Activated gamma-delta T cell (primary cell): ENCODE results near the gene TIMM9.
A peak's percentile ranks its signal among the peaks of the same experiment; 100 is the strongest.
"Not testable (repeated sequence)": the region's sequence is repeated elsewhere in the genome, so short reads cannot be mapped to it uniquely, and the experiment has no call there.

Source experiments
- DNase-seq: peaks from one replicate; lab custom pipeline; 2025; lab: John Stamatoyannopoulos, UW

The TIMM9 gene

DNA sequence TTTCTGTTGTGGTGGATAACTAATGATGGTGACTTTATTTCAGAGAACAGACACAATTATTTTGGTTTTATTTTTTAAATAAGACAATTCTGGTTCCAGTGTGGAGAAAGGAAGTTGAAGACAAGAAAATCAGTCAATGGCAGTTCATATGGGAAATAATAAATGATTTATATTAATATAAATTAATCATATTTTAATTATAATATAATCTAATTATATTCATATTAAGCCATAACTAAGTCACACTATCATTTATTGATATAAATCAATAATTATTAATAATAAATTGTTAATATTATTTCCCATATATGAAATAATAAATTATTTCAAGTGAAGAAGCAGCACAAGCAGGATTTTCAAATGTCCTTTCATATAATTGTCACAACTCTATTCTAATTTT, 28.8 kb downstream of the TIMM9 start:
- DNase-seq: no peak

- no peak for DNase-seq
Observed at GRCh38 chr14:58397156-58397555, 30.2 kb downstream of the TIMM9 start.

DNA sequence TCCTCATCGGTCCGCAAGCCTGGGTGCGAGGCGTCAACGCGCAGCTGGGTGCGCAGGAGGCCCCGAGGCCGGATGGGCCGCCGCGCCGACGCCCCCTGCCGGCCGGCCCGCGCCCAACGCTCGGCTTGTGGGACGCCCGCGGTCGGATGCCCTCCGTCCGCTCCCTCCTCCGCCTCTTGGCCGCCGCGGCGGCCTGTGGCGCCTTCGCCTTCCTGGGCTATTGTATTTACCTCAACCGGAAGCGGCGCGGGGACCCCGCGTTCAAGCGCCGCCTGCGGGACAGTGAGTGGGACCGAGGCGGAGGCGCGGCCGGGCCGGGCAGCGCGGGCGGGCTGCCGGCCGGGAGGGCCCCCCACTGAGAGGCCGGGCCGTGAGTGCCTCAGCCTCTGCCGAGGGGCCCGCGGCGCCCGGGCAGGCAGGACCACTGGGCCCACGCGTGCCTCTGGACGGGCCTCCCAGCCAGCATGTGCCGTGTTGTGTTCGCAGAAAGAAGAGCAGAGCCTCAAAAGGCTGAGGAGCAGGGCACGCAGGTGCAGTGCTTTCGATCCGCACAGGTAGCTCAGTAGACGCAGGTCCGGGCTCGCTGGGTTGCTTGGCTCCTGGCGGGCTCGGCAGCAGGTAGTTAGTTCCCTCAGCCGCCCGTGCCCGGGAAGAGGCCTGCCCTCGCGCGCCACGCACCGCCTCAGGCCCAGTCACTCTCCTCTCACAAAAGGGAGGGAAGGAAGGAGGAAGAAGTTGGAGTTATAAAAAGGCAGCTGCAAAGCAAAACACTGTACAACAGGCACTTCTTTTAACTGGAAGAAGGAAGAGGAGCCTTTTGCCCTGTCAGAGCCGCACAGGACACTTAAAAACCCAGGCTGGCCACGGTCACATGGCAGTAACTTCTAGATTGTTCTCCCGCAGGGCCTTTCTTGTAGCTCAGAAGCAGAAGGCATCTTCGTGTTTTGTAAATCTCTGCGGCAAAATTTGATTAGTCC, 31.2 kb downstream of the TIMM9 start, which contains the start of gene TOMM20L:
Gene TOMM20L (plus strand): TSS at position 119 of the 977 bp plus-strand sequence. CDS start 28 bp downstream, at position 147.
- peak; percentile 49 for DNase-seq

DNA sequence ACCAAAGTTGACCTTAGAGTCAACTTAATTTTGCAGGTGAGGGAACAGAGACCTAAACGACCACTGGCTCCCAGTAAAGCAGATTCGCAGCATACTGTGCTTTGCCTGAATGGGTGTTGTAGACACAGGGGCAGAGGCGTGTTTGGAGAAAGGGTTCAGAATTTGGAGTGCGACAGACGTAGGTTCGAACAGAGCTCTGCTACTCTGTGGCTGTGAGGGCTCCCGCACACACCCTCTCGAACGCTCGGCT, 31.8 kb downstream of the TIMM9 start:
- DNase-seq: no peak

- DNase-seq: no peak
Observed at GRCh38 chr14:58390830-58391229, 36.5 kb downstream of the TIMM9 start.

GRCh38 chr14:58376791-58377190, 50.5 kb downstream of the TIMM9 start:
- DNase-seq: no peak

- DNase-seq: no peak
Observed at GRCh38 chr14:58368956-58369355, 58.4 kb downstream of the TIMM9 start.

DNA sequence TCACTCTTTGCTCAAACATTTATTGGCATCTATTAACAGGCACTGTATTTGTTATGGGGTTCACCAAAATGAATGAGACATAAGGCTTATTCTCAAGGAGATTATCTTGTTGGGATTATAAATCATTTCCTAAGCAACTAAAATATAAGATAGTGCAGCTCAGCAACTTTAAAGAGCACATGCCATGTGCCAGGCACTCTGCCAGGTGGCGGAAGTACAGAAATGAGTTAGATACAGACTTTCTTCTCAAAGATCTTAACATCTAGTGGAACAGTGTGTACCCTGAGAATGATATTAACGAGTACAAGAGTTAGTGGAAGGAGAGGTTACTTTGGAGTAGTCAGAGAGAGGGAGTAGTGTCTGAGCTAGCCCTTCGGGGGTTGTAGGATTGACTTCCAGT, 60.0 kb downstream of the TIMM9 start:
- no peak for DNase-seq

DNA sequence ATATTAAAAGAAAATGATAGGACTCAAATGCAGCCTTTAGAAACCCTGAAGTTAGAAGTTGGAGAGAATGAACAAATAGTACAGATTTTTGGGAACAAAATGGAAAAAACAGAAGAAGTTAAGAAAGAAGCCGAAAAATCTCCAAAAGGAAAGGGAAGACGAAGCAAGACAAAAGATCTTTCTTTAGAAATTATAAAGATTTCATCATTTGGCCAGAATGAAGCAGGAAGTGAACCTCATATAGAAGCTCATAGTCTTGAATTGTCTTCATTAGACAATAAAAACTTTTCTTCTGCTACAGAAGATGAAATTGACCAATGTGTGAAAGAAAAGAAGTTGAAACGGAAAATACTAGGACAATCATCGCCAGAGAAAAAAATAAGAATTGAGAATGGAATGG, 63.0 kb downstream of the TIMM9 start:
- DNase-seq: no peak

DNA sequence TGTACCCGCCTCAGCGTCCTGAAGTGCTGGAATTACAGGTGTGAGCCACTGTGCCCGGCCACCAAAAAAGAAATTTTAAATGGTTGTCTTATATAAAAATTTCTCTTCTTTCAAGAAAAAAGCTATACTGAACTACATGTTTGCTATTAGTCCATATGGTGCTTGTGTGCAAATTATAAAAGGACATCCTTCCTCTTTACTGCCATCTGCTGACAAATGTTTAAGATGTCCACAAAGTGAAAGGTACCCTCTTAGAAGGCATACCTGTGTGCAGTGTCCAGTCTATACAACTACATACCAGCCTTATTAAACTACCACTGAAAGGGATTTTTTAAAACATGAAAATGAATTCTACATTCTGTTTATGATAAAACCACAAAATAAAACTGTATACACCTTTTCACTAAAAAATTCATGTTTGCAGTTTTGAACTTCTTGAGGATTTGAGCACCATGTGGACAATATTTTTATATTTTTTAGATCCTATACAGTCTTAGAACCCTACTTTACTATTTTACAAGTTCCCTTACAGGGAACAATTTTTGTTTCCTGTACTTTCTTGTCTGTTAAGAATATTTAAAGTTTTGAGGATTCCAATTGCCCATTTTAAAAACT, 64.4 kb downstream of the TIMM9 start:
- DNase-seq: no peak

GRCh38 chr14:58362272-58362671, 65.1 kb downstream of the TIMM9 start:
- not testable (repeated sequence) for DNase-seq
